ENCODE data around the gene ANXA9.

Gene ANXA9

DNA sequence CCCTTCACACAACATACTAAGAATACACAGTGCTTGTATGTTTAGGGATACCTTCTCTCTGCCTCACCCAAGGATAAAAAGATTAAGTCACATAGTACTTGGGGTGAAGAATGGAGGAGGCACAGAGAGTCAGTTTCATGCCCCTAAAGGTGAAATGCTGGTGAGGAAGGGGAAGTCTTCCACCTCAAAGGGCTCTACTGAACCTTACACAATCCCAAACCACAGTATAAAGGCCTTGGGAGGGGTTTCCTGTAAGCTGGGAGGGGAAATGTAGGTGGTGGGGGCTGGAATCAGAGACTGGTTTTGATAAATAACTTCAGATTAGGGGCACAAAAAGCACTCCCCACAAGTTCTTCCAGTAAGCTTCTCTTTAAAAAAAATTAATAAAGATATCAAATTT is 21.1 kb downstream of the ANXA9 start (continued):
- TF ChIP-seq, protein P1, sequence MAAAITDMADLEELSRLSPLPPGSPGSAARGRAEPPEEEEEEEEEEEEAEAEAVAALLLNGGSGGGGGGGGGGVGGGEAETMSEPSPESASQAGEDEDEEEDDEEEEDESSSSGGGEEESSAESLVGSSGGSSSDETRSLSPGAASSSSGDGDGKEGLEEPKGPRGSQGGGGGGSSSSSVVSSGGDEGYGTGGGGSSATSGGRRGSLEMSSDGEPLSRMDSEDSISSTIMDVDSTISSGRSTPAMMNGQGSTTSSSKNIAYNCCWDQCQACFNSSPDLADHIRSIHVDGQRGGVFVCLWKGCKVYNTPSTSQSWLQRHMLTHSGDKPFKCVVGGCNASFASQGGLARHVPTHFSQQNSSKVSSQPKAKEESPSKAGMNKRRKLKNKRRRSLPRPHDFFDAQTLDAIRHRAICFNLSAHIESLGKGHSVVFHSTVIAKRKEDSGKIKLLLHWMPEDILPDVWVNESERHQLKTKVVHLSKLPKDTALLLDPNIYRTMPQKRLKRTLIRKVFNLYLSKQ (tag by site-specific recombination; IDR thresholded peaks at IDR 0.05; ENCODE audit: borderline replicate concordance), result no peak

DNA sequence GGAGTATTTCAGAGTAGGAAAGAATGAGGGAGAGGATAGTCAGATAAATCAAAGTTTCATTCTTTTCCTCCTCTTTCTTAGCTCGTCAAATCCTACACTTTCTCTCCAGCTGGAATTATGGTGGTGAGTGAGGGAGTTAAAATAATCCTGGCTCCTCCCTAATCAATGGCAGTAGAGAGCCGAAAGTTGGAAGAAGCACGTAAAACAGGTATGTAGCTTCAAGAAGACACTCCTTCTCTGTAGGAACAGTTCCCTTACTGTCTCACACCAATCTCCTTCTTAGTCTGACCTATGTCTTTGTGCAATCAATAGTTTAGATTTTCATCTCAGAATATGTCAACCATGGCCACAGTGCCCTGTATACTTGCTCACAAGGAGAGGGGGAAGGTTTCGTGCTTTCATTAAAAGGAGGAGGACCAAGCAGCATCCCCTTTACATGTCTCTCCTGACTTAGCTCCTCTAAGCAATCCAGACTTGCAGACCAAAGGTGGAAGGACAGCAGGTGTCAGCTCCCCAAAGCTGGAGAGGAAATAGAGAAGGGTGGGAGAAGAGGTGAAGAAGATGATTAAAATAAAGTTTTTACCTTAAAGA is 23.7 kb downstream of the ANXA9 start:
- TF ChIP-seq ZNF792 (tag by site-specific recombination; IDR thresholded peaks at IDR 0.05), result no peak
- no peak for TF ChIP-seq ZNF610 (tag by site-specific recombination; IDR thresholded peaks at IDR 0.05; ENCODE audit: borderline replicate concordance)
- TF ChIP-seq ZNF600 (tag by site-specific recombination; IDR thresholded peaks at IDR 0.05), result peak; percentile 16; the same call in 1 of the 2 replicates
- POLR2A ChIA-PET, result interaction anchor here (1.0 to 3.0 kb wide), 12 partner anchors 10 to 427 kb away, joined by 3 to 17 read pairs (median 5); partner anchors contain the start of genes C1orf56, CDC42SE1, CERS2 and ENSA
- peak overlapping the region; percentile 58 for H3K27ac ChIP-seq (ENCODE audit: extremely low read depth, low read depth, low read length)
- H3K9me3 ChIP-seq (ENCODE audit: control insufficient read depth, insufficient read depth, low read depth, low read length), result no peaks in the 10 kb centered on the region
- H3K4me1 ChIP-seq (ENCODE audit: control insufficient read depth, insufficient read depth, low read length), result 0 out of 2 replicates have a peak, but pooled peaks cover 3% of the 10 kb centered on the region
- H3K4me3 ChIP-seq (ENCODE audit: low read depth, low read length), result peak overlapping the region; percentile 53
- CTCF ChIA-PET, result interaction anchor here (0.5 to 3.9 kb wide), 14 partner anchors 10 to 516 kb away, joined by 3 to 73 read pairs (median 4); partner anchors contain the start of genes ANXA9 and MLLT11
- H3K36me3 ChIP-seq (ENCODE audit: control insufficient read depth in 2 of 2, insufficient read depth in 1 of 2, low read length in 2 of 2), result peaks cover 0 to 19% of the 10 kb centered on the region in 2 experiments; a peak in 1 of 3 replicates

GRCh38 chr1:151006327-151007052 is 24.4 kb downstream of the ANXA9 start, which contains the start of gene MINDY1:
TSS of gene MINDY1 (minus strand) at chr1:151006902. CDS start at chr1:151002617, 4,285 bp downstream.
- Histone ChIP-seq H3K27ac (ENCODE audit: extremely low read depth, low read depth, low read length) (peak within 1 kb of the TSS; percentile 58), H3K4me1 (ENCODE audit: control insufficient read depth, insufficient read depth, low read length) (0 out of 2 replicates have a peak, but pooled peaks cover 3% of the 10 kb centered on the region), H3K4me3 (ENCODE audit: low read depth, low read length) (peak within 1 kb of the TSS; percentile 53)
- TF ChIP-seq, protein P2, sequence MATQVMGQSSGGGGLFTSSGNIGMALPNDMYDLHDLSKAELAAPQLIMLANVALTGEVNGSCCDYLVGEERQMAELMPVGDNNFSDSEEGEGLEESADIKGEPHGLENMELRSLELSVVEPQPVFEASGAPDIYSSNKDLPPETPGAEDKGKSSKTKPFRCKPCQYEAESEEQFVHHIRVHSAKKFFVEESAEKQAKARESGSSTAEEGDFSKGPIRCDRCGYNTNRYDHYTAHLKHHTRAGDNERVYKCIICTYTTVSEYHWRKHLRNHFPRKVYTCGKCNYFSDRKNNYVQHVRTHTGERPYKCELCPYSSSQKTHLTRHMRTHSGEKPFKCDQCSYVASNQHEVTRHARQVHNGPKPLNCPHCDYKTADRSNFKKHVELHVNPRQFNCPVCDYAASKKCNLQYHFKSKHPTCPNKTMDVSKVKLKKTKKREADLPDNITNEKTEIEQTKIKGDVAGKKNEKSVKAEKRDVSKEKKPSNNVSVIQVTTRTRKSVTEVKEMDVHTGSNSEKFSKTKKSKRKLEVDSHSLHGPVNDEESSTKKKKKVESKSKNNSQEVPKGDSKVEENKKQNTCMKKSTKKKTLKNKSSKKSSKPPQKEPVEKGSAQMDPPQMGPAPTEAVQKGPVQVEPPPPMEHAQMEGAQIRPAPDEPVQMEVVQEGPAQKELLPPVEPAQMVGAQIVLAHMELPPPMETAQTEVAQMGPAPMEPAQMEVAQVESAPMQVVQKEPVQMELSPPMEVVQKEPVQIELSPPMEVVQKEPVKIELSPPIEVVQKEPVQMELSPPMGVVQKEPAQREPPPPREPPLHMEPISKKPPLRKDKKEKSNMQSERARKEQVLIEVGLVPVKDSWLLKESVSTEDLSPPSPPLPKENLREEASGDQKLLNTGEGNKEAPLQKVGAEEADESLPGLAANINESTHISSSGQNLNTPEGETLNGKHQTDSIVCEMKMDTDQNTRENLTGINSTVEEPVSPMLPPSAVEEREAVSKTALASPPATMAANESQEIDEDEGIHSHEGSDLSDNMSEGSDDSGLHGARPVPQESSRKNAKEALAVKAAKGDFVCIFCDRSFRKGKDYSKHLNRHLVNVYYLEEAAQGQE (tag by site-specific recombination; IDR thresholded peaks at IDR 0.05), result peak; percentile 78
- 0 out of 2 replicates have a peak, but pooled peaks have one; percentile 40 for TF ChIP-seq ZNF501 (tag by site-specific recombination; IDR thresholded peaks at IDR 0.05)
- peak; percentile 62; the same call in 1 of the 2 replicates for TF ChIP-seq HIC1 (tag by site-specific recombination; IDR thresholded peaks at IDR 0.05)
- TF ChIP-seq, protein P3, sequence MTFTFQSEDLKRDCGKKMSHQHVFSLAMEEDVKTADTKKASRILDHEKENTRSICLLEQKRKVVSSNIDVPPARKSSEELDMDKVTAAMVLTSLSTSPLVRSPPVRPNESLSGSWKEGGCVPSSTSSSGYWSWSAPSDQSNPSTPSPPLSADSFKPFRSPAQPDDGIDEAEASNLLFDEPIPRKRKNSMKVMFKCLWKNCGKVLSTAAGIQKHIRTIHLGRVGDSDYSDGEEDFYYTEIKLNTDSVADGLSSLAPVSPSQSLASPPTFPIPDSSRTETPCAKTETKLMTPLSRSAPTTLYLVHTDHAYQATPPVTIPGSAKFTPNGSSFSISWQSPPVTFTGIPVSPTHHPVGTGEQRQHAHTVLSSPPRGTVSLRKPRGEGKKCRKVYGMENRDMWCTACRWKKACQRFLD (tag by site-specific recombination; IDR thresholded peaks at IDR 0.05), result no peak
- peak; percentile 54 for TF ChIP-seq IKZF3 (tag by site-specific recombination; IDR thresholded peaks at IDR 0.05)
- peak; percentile 61; the same call in 1 of the 2 replicates for TF ChIP-seq ZNF596 (tag by site-specific recombination; IDR thresholded peaks at IDR 0.05)
- TF ChIP-seq MZF1 (tag by site-specific recombination; IDR thresholded peaks at IDR 0.05; ENCODE audit: borderline replicate concordance), result peak; percentile 88; the same call in 1 of the 2 replicates
- TF ChIP-seq PRDM10 (tag by site-specific recombination; IDR thresholded peaks at IDR 0.05), result peak; percentile 21
- no peak for TF ChIP-seq ZBTB21 (tag by site-specific recombination; IDR thresholded peaks at IDR 0.05)
- no peak for TF ChIP-seq ZNF266 (tag by site-specific recombination; IDR thresholded peaks at IDR 0.05; ENCODE audit: low read depth)
- TF ChIP-seq ZNF660 (tag by site-specific recombination; IDR thresholded peaks at IDR 0.05), result peak; percentile 64
- TF ChIP-seq ZNF571 (tag by site-specific recombination; IDR thresholded peaks at IDR 0.05), result no peak
- 0 out of 2 replicates have a peak, but pooled peaks have one; percentile 16 for TF ChIP-seq GLIS2 (tag by site-specific recombination; IDR thresholded peaks at IDR 0.05)

More at GRCh38 chr1:151006327-151007052, 24.4 kb downstream of the ANXA9 start, which contains the start of gene MINDY1:
- ChIA-PET POLR2A (interaction anchor here (1.0 to 3.0 kb wide), 11 partner anchors 11 to 428 kb away, joined by 3 to 17 read pairs (median 5); partner anchors contain the start of genes C1orf56, CDC42SE1, CERS2 and ENSA), CTCF (interaction anchor here (0.5 to 3.9 kb wide), 17 partner anchors 10 to 529 kb away, joined by 3 to 73 read pairs (median 4); partner anchors contain the start of genes ANXA9 and MLLT11)
- no peaks in the 10 kb centered on the region for H3K9me3 ChIP-seq (ENCODE audit: control insufficient read depth, insufficient read depth, low read depth, low read length)
- peaks cover 0 to 12% of the 10 kb centered on the region in 2 experiments; a peak in 1 of 3 replicates for H3K36me3 ChIP-seq (ENCODE audit: control insufficient read depth in 2 of 2, insufficient read depth in 1 of 2, low read length in 2 of 2)
